ENCODE results near the gene TEX264.

Gene TEX264

DNA sequence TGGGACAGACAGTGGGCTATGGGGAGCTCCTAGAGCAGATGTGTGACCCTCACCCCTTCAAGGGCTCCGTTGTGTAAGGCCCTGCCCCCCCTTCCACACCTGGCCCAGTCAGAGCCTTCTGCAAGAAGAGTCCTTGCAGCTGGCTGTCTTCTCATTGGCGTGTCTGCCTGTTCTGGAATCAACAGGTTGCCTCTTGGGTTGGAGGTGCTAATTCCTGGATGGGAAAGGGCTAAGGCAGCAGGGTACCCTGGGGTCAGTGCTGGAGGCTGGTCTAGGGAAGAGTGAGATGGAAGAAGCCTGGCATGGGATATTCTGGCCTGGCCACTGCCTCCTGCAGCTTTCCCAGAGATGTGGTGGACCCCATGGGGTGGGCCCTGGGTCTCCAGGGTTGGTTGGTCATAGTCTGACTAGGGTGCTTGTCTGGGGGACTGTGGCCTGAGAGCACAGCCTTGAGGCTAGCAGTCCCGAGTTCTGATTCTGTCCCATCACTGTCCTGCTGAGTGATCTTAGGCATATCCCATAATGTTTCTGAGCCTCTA, 5.1 kb downstream of the TEX264 start:
- DNase-seq (ENCODE audit: extremely low read depth, low read depth), result no peak
- TF ChIP-seq, protein P1, sequence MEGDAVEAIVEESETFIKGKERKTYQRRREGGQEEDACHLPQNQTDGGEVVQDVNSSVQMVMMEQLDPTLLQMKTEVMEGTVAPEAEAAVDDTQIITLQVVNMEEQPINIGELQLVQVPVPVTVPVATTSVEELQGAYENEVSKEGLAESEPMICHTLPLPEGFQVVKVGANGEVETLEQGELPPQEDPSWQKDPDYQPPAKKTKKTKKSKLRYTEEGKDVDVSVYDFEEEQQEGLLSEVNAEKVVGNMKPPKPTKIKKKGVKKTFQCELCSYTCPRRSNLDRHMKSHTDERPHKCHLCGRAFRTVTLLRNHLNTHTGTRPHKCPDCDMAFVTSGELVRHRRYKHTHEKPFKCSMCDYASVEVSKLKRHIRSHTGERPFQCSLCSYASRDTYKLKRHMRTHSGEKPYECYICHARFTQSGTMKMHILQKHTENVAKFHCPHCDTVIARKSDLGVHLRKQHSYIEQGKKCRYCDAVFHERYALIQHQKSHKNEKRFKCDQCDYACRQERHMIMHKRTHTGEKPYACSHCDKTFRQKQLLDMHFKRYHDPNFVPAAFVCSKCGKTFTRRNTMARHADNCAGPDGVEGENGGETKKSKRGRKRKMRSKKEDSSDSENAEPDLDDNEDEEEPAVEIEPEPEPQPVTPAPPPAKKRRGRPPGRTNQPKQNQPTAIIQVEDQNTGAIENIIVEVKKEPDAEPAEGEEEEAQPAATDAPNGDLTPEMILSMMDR (IDR thresholded peaks at IDR 0.05; ENCODE audit: low read depth, low read length), result no peak

DNA sequence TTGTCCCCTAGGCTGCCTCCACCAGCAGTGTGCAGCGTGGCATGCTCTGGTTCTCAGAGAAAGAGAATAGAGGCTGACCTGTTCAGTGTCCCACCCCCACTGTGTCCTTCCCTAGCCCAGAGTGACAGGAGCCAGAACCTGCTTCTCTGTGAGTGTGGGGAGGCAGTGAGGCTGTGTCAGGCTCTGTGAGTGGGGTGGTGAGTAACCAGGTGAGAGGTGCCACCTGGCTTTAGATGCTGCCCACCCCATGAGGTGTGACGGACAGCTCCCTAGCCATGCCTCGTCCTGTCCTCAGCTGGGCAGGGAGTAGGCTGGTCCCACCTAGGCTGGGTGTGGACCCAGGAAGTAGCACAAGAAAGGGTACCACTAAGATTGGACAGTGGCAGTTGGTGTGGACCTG, 6.3 kb downstream of the TEX264 start:
- TF ChIP-seq, protein P1 (IDR thresholded peaks at IDR 0.05; ENCODE audit: low read depth, low read length), result no peak
- no peak for DNase-seq (ENCODE audit: extremely low read depth, low read depth)

DNA sequence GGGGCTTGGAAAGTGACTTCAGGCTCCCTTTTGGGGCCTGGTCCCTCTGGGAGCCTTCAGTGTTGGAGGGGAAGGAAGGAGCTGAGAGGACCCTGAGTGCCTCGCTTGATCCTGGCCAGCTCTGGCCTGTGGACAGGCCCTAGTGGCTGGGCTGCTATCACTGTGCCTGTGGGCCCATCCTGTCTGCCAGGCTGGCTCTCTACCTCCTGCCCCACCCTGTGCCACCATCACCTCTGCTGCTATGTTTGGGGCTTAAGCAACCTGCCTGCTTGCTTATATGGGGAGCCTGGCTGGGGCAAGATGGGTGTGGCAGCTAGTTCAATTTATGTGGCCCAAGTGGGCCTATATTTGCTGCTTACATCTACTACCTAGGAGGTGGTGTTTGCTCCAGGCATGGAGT, 7.1 kb downstream of the TEX264 start:
- DNase-seq (ENCODE audit: extremely low read depth, low read depth), result no peak
- TF ChIP-seq, protein P1 (IDR thresholded peaks at IDR 0.05; ENCODE audit: low read depth, low read length), result no peak

DNA sequence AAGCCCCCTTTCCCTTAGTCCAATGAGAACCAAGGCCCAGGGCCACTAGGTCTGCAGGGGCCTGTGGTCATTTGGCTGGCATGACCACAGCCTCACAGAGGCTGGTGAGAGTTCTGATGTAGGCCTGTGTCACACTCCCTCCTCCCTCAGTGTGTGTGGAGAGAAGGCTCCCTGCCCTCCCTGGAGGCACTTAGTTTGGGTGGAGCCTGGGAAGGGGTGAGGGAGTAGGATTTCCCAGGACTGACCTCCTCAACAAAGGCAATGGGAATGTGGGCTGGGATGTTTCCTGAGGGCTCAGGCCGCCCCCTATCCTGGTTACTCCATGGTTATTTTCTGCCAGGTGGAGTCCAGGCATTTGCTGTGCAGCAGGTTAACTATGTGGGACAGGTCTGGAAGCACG, 7.6 kb downstream of the TEX264 start:
- TF ChIP-seq, protein P1 (IDR thresholded peaks at IDR 0.05; ENCODE audit: low read depth, low read length), result no peak
- DNase-seq (ENCODE audit: extremely low read depth, low read depth), result no peak

DNA sequence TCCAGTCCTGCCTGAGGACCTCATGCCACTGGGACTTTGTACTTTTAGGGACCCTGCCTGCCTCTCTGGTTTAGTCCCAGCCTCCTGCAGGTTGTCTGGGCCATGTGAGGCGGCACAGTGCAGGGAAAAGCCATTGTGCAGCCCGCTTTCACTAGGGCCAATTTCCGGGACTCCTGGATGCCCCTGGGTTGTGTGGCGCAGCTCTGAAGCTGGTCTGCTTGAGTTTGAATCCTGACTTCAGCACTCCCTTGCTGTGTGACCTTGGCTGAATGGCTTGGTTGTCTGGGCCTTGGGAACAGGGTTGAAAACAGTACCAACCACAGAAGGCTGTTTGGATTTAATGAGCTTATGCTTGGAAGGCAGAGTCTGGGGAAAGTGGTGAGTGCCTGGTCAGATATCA, 8.3 kb downstream of the TEX264 start:
- DNase-seq (ENCODE audit: extremely low read depth, low read depth), result no peak
- TF ChIP-seq, protein P1 (IDR thresholded peaks at IDR 0.05; ENCODE audit: low read depth, low read length), result no peak

DNA sequence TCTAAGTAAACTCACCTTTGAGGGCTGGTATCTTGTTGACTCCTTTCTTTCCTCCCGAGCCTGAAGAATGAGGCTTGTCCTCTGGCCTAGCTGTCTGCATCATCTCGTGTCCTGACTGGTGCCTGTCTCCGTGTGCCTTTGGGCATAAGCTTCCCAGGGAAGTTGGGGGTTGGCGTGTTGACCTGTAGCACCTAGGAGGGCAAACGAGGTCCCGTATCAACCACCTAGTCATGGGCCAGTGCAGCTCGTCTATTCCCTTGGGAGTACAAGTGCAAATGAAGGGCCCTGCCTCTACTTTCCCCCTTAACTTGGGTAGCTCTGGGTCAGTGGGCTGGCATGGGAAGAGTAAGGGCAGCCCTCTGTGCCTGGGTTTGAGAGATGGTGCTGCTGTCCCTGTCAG, 8.7 kb downstream of the TEX264 start:
- TF ChIP-seq, protein P1 (IDR thresholded peaks at IDR 0.05; ENCODE audit: low read depth, low read length), result no peak
- DNase-seq (ENCODE audit: extremely low read depth, low read depth), result no peak

DNA sequence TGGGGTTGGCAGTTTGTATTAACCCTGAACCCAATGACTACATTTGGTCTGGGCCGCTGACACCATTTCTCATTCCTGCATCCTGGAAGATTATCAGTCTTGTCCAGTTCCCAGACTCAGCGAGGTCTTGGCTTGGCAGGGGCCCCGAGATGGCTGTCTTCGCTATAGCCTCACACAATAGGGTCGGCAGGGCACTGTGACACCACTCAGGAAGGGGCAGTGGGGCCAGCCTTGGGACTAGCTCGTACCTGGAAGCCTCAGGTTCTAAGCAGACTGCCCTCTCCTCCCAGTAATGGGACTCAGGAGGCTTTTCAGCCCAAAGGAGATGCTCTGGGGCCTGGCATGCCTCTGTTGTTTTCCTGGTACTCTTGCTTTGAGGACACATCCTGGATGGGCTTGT, 9.1 kb downstream of the TEX264 start:
- DNase-seq (ENCODE audit: extremely low read depth, low read depth), result no peak
- TF ChIP-seq, protein P1 (IDR thresholded peaks at IDR 0.05; ENCODE audit: low read depth, low read length), result no peak
